ENCODE data around the gene OGA.

- TF ChIP-seq CTCF (IDR thresholded peaks at IDR 0.05) (no peak), POLR2A (IDR thresholded peaks at IDR 0.05) (no peak)
Observed at GRCh38 chr10:101856626-101857025, 38.4 kb upstream of the OGA start.
